Neural progenitor cell (in vitro differentiated cells): Measurements from ENCODE around the gene FGD6. TPM values are rescaled to one million over a fixed set of nuclear protein-coding genes. Genes with fewer than 3 reads are reported as not detected.

Experiments used
- DNase-seq: peaks from one replicate; pipeline ENCODE4 v3.0.0-alpha.2; 2016; ENCODE audit warnings: low spot score
- H2AFZ ChIP-seq: fragments of 200-600 bp; sonication (generic); replicated peaks from 2 replicates; pipeline ENCODE4 v1.6.1; 2016; ENCODE audit warnings: antibody characterized with exemption
- H3F3A ChIP-seq: fragments of 200-600 bp; sonication (generic); 2 replicates; pipeline ENCODE4 v1.6.1; 2016; ENCODE audit warnings: antibody characterized with exemption, low read depth
- H3K27ac ChIP-seq: fragments of 200-600 bp; sonication (generic); 2 replicates; pipeline ENCODE4 v1.5.1; 2016; ENCODE audit warnings: mild to moderate bottlenecking
- H3K27me3 ChIP-seq: fragments of 200-600 bp; sonication (generic); 2 replicates; pipeline ENCODE4 v1.6.1; 2016; ENCODE audit warnings: mild to moderate bottlenecking, moderate library complexity
- H3K36me3 ChIP-seq: fragments of 200-600 bp; sonication (generic); 2 replicates; pipeline ENCODE4 v1.5.1; 2016
- H3K4me1 ChIP-seq: fragments of 200-600 bp; sonication (generic); 2 replicates; pipeline ENCODE4 v1.6.1; 2016; ENCODE audit warnings: mixed run types
- H3K4me2 ChIP-seq: fragments of 200-600 bp; sonication (generic); 2 replicates; pipeline ENCODE4 v1.6.1; 2016
- H3K4me3 ChIP-seq: fragments of 200-600 bp; sonication (generic); 2 replicates; pipeline ENCODE4 v1.5.1; 2016
- H3K79me2 ChIP-seq: fragments of 200-600 bp; sonication (generic); 2 replicates; pipeline ENCODE4 v1.6.1; 2016; ENCODE audit warnings: low read depth
- H3K9ac ChIP-seq: fragments of 200-600 bp; sonication (generic); 2 replicates; pipeline ENCODE4 v1.6.1; 2016
- H3K9me3 ChIP-seq: fragments of 200-600 bp; sonication (generic); 2 replicates; pipeline ENCODE4 v1.5.1; 2016; ENCODE audit warnings: low read depth
- H4K20me1 ChIP-seq: fragments of 200-600 bp; sonication (generic); 2 replicates; pipeline ENCODE4 v1.6.1; 2016; ENCODE audit warnings: low read depth
- H3K27ac Mint-ChIP-seq: 3 replicates; pipeline ENCODE4 v1.8.0; 2021; ENCODE audit warnings: mixed read lengths
- H3K27me3 Mint-ChIP-seq: 2 replicates; pipeline ENCODE4 v1.8.0; 2022; ENCODE audit warnings: low read depth, mild to moderate bottlenecking, inconsistent platforms, moderate library complexity, mixed read lengths; ENCODE audit not compliant: insufficient read depth
- H3K36me3 Mint-ChIP-seq: 3 replicates; pipeline ENCODE4 v1.8.0; 2021; ENCODE audit warnings: mixed read lengths
- H3K4me1 Mint-ChIP-seq: 3 replicates; pipeline ENCODE4 v1.8.0; 2021; ENCODE audit warnings: mixed read lengths
- H3K4me3 Mint-ChIP-seq: 3 replicates; pipeline ENCODE4 v1.8.0; 2021; ENCODE audit warnings: mild to moderate bottlenecking, moderate library complexity, mixed read lengths
- H3K9me3 Mint-ChIP-seq: 3 replicates; pipeline ENCODE4 v1.8.0; 2020; ENCODE audit warnings: mixed read lengths
- EZH2 ChIP-seq: fragments of 200-600 bp; sonication (generic); IDR thresholded peaks from 2 replicates; pipeline ENCODE4 v1.6.1; 2017; ENCODE audit warnings: antibody characterized with exemption, mild to moderate bottlenecking, moderate library complexity
- EZH2phosphoT487 ChIP-seq: fragments of 200-600 bp; sonication (generic); IDR thresholded peaks from 2 replicates; pipeline ENCODE4 v1.6.1; 2017; ENCODE audit warnings: antibody characterized with exemption
- total RNA-seq: library from RNA; depleted of rRNA; stranded (reverse); fragments of >200 nt; gene quantifications from 2 replicates; pipeline ENCODE4 v1.2.3, GENCODE V29; 2015; ENCODE audit warnings: low replicate concordance
- TF ChIP-seq, protein P1 (sequence below): fragments of 200-600 bp; sonication (generic); IDR thresholded peaks from 2 replicates; pipeline ENCODE4 v1.5.1; 2017; ENCODE audit warnings: antibody characterized with exemption, mild to moderate bottlenecking

The FGD6 gene
- total RNA-seq, 1 donor from 2014 or later = 32.0 TPM

DNA sequence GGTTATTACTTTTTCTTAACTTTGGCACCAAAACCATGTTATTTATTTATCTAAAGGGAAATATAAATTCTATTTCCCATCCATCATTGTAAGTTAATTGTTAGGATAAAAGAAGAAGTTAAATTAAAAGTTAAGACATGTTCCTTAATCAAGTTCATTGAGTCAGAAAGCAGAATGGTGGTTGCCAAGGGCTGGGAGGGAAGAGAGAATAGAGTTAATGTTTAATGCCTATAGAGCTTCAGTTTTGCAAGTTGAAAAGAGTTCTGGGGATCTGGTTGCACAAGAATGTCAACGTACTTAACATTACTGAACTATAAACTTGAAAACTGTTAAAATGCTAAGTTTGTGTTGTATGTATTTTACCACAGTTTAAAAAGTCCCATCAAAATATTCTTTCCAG is 80.7 kb downstream of the FGD6 start:
- no peaks in the 10 kb centered on the region for H3K27me3 Mint-ChIP-seq
- Histone ChIP-seq H3F3A (no peaks in the 10 kb centered on the region), H3K27ac (no peak overlapping the region), H3K4me2 (no peak overlapping the region), H3K4me1 (no peaks in the 10 kb centered on the region), H2AFZ (no peak overlapping the region), H3K4me3 (no peak overlapping the region), H3K27me3 (no peaks in the 10 kb centered on the region), H3K36me3 (peaks cover 10% of the 10 kb centered on the region), H3K9ac (no peak overlapping the region), H3K79me2 (no peaks in the 10 kb centered on the region), H4K20me1 (no peaks in the 10 kb centered on the region), H3K9me3 (no peaks in the 10 kb centered on the region)
- H3K4me1 Mint-ChIP-seq = no peaks in the 10 kb centered on the region
- H3K9me3 Mint-ChIP-seq = no peaks in the 10 kb centered on the region
- peaks cover 38% of the 10 kb centered on the region for H3K36me3 Mint-ChIP-seq
- no peak for DNase-seq
- no peak overlapping the region for H3K4me3 Mint-ChIP-seq
- H3K27ac Mint-ChIP-seq = no peak overlapping the region
- TF ChIP-seq EZH2phosphoT487 = no peak
- no peak for TF ChIP-seq EZH2
- TF ChIP-seq, protein P1, sequence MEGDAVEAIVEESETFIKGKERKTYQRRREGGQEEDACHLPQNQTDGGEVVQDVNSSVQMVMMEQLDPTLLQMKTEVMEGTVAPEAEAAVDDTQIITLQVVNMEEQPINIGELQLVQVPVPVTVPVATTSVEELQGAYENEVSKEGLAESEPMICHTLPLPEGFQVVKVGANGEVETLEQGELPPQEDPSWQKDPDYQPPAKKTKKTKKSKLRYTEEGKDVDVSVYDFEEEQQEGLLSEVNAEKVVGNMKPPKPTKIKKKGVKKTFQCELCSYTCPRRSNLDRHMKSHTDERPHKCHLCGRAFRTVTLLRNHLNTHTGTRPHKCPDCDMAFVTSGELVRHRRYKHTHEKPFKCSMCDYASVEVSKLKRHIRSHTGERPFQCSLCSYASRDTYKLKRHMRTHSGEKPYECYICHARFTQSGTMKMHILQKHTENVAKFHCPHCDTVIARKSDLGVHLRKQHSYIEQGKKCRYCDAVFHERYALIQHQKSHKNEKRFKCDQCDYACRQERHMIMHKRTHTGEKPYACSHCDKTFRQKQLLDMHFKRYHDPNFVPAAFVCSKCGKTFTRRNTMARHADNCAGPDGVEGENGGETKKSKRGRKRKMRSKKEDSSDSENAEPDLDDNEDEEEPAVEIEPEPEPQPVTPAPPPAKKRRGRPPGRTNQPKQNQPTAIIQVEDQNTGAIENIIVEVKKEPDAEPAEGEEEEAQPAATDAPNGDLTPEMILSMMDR = no peak

GRCh38 chr12:95134085-95134484 is 83.2 kb downstream of the FGD6 start:
- H3K4me2 ChIP-seq = no peak overlapping the region
- H2AFZ ChIP-seq = no peak overlapping the region
- H3K9me3 ChIP-seq = no peaks in the 10 kb centered on the region
- H3K36me3 Mint-ChIP-seq = peaks cover 37% of the 10 kb centered on the region
- no peak overlapping the region for H3K4me3 ChIP-seq
- no peaks in the 10 kb centered on the region for H3F3A ChIP-seq
- H3K79me2 ChIP-seq = no peaks in the 10 kb centered on the region
- H3K4me1 ChIP-seq = no peaks in the 10 kb centered on the region
- H3K9me3 Mint-ChIP-seq = no peaks in the 10 kb centered on the region
- no peak overlapping the region for H3K27ac ChIP-seq
- no peak overlapping the region for H3K27ac Mint-ChIP-seq
- TF ChIP-seq EZH2 = no peak
- no peak for TF ChIP-seq EZH2phosphoT487
- TF ChIP-seq, protein P1 = no peak
- peaks cover 10% of the 10 kb centered on the region for H3K36me3 ChIP-seq
- H3K27me3 ChIP-seq = no peaks in the 10 kb centered on the region
- no peaks in the 10 kb centered on the region for H3K27me3 Mint-ChIP-seq
- no peak overlapping the region for H3K4me3 Mint-ChIP-seq
- H3K4me1 Mint-ChIP-seq = no peaks in the 10 kb centered on the region
- DNase-seq = no peak
- no peaks in the 10 kb centered on the region for H4K20me1 ChIP-seq
- H3K9ac ChIP-seq = no peak overlapping the region

DNA sequence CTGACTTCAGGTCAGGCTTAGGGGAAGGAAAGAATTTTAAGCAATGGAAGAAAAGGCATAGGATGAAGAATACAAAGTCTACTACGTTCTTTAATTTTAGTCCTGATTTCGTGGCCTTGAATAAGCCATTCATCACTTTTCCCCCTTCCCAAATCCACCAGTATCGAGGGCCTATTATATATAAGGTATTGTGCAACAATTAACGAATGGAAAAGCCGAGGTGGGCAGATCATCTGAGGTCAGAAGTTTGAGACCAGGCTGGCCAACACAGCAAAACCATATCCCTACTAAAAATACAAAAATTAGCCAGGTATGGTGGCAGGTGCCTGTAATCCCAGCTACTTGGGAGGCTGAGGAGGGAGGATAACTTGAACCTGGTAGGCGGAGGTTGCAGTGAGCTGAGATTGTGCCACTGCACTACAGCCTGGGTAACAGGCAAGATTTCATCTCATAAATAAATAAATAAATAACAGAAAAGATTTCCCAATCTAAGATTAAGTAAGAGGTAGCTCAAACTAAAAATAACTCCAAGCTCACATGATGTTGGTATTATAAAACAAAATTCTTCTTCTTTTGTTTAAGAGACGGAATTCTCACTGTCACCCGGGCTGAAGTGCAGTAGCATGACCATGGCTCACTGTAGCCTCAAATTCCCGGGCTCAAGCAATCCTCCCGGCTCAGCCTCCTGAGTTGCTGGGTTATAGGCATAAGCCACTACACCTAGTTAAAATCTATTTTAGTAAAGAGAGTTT is 85.5 kb downstream of the FGD6 start:
- no peaks in the 10 kb centered on the region for H3K4me1 ChIP-seq
- Mint-ChIP-seq H3K4me1 (no peaks in the 10 kb centered on the region), H3K4me3 (no peak overlapping the region), H3K9me3 (no peaks in the 10 kb centered on the region), H3K36me3 (peaks cover 31% of the 10 kb centered on the region), H3K27ac (no peak overlapping the region), H3K27me3 (no peaks in the 10 kb centered on the region)
- no peaks in the 10 kb centered on the region for H3F3A ChIP-seq
- no peak overlapping the region for H3K4me2 ChIP-seq
- H3K27me3 ChIP-seq = no peaks in the 10 kb centered on the region
- DNase-seq = no peak
- no peaks in the 10 kb centered on the region for H4K20me1 ChIP-seq
- no peak overlapping the region for H2AFZ ChIP-seq
- H3K9me3 ChIP-seq = no peaks in the 10 kb centered on the region
- H3K27ac ChIP-seq = no peak overlapping the region
- no peak overlapping the region for H3K4me3 ChIP-seq
- H3K79me2 ChIP-seq = no peaks in the 10 kb centered on the region
- peaks cover 4% of the 10 kb centered on the region for H3K36me3 ChIP-seq
- no peak for TF ChIP-seq EZH2
- no peak overlapping the region for H3K9ac ChIP-seq

DNA sequence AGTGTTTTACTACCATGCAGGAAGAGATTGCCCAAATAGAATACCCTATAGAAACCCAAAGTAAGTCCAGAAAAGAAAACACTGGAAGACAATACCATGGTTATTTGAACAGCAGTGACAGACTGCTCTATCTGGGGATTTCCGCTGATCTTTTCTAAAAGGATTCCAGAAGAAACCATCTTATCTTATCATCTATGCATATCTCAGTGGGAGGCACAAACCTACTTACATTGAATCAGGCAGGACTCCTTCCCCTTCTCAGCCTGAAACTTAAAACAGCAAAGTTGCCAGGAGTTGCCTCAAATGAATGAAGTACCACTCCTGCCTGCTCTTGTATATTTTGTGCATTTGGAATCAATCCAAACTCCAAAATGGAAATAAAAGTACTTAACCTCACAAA is 87.2 kb downstream of the FGD6 start:
- no peak overlapping the region for H3K27ac Mint-ChIP-seq
- no peak overlapping the region for H3K4me3 Mint-ChIP-seq
- no peaks in the 10 kb centered on the region for H3K4me1 Mint-ChIP-seq
- Histone ChIP-seq H3K27ac (no peak overlapping the region), H3K9me3 (no peaks in the 10 kb centered on the region), H3K4me2 (no peak overlapping the region), H3K36me3 (peaks cover 4% of the 10 kb centered on the region), H3F3A (no peaks in the 10 kb centered on the region), H3K27me3 (no peaks in the 10 kb centered on the region), H3K4me3 (no peak overlapping the region), H3K4me1 (no peaks in the 10 kb centered on the region), H3K79me2 (no peaks in the 10 kb centered on the region), H3K9ac (no peak overlapping the region), H2AFZ (no peak overlapping the region), H4K20me1 (no peaks in the 10 kb centered on the region)
- no peak for DNase-seq
- no peaks in the 10 kb centered on the region for H3K27me3 Mint-ChIP-seq
- H3K9me3 Mint-ChIP-seq = no peaks in the 10 kb centered on the region
- no peak for TF ChIP-seq EZH2phosphoT487
- H3K36me3 Mint-ChIP-seq = peaks cover 25% of the 10 kb centered on the region
